Activated CD4-positive, alpha-beta T cell treated with anti-CD3 and anti-CD28 coated beads, Interleukin-2, amount 50 U/mL, for 1 hour (primary cell): ENCODE data around the gene INSM1.
"Not testable (repeated sequence)": the region's sequence is repeated elsewhere in the genome, so short reads cannot be mapped to it uniquely, and the experiment has no call there.

Source experiments
- DNase-seq: peaks from one replicate; pipeline ENCODE4 v3.0.0-alpha.2; 2020

Gene INSM1

GRCh38 chr20:20367575-20368417 is at the start of gene INSM1:
TSS of gene INSM1 (plus strand) at chr20:20368104. CDS start at chr20:20368268, 164 bp downstream.
- no peak for DNase-seq

DNA sequence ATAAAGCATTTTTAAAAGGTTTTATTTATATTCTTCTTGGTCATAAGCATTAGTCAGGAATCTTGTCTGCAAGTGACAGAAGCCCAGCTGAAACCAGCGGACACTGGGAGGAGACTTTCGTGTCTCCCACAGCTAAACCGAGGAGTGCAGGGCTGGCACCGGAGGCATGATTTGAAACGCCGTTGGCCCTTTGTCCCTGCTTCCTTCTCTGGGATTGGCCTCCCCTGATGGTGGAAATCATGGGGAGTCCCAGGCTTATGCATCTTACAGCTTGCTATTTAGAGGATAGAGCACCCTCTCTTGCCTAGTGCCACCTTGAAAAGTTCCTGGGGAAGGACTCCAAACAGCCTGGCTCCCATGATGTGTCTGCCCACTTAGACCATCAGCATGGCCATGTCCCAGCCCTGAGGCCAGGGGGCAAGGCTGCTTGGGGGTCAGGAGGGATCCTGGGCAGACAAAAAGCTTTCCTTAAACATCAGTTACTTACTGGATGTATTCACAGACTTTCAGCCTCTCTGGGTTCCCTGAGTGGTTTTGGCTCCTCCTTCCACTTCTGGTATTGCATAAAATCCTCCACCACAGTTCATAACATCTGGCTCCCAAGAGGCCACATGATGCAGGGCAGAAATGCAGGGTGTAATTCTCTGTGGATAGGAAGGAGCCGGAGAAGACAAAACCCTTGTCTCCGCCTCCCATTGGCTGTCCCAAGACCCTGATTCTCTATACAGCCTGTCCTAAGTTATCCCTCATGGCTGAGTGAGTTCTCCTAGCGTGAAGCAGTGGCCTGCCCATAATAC is 49.3 kb upstream of the INSM1 start:
- DNase-seq = no peak

- no peak for DNase-seq
These were observed 46.8 kb upstream of the INSM1 start for GRCh38 chr20:20321134-20321533.

- no peak for DNase-seq
These were observed 46.0 kb upstream of the INSM1 start for GRCh38 chr20:20321917-20322316.

DNA sequence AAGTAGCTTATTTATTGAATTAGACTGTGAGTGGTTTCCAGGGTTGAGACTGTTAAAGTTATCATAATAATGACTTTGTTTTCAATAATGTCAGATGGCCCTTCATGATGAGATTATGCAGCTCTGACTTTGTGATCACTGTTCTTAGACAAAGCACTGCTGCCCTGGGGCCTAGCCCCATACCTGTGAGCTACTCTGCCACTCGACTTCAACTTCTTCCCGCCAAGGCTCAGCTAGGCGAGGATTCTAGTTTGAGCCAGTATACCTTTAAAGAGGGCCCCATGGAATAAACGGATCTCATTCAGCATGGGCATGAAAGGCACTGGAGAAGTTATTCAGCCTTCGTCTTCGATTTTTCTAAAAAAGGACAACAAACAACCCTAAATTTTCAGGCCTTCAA is 45.0 kb upstream of the INSM1 start:
- no peak for DNase-seq

GRCh38 chr20:20327746-20328145 is 40.2 kb upstream of the INSM1 start:
- no peak for DNase-seq

DNA sequence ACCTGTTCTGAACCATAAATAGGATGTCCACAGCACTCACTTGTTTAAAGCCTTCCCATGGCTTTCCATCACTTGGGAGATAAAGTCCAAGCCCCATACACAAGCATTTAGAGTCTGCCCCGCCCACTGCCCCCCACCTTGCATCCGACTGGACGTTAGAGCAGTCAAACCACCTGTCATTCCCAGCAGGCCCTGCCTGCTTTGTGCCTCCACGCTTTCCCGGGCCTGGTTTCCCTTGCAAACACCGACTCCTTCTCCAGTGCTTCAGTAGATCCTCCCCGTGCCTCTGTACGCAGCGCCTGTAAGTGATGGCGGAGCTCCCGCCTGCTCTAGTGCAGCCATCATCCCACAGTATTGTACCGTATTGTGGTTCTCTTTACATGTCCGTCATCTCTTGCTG is 38.3 kb upstream of the INSM1 start:
- DNase-seq = no peak

- DNase-seq = no peak
These were observed 36.7 kb upstream of the INSM1 start for GRCh38 chr20:20331156-20331555.

DNA sequence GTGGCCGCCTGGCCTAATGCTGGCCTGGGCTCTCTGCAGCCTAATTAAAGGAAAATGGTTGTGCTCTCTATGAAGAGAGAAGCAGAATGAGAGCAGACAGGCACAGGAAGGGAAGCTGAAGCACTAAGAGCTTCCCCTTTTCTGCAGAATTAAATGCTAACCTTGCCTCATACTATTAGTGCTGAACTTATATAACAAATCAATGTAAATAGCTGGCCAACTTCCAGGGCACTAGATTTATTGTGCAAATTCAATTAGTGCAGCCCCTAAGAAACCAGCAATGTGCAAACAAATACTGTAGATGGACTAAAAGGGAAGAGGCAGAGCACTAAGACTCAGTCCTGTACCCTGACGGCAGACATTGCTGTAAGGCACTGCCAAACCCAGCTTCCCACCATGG is 36.1 kb upstream of the INSM1 start:
- no peak for DNase-seq

DNA sequence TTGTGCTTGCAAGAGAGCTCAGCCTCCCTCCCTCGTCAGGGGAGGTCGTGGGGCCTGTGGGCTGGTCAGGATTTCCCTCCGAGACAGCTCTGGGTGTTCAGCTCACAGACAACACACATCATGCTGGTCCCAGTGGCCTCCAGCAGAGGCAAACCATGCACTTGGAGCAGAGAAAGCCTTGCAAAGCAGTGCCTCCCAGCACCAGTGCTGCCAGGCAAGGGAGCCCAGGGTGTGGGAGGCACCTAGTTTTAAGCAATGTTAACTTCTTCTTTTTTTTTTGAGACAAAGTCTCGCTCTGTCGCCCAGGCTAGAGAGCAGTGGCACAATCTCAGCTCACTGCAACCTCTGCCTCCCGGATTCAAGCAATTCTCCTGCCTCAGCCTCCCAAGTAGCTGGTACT is 34.0 kb upstream of the INSM1 start:
- DNase-seq = no peak

- no peak for DNase-seq
These were observed 33.4 kb upstream of the INSM1 start for GRCh38 chr20:20334489-20334888.

DNA sequence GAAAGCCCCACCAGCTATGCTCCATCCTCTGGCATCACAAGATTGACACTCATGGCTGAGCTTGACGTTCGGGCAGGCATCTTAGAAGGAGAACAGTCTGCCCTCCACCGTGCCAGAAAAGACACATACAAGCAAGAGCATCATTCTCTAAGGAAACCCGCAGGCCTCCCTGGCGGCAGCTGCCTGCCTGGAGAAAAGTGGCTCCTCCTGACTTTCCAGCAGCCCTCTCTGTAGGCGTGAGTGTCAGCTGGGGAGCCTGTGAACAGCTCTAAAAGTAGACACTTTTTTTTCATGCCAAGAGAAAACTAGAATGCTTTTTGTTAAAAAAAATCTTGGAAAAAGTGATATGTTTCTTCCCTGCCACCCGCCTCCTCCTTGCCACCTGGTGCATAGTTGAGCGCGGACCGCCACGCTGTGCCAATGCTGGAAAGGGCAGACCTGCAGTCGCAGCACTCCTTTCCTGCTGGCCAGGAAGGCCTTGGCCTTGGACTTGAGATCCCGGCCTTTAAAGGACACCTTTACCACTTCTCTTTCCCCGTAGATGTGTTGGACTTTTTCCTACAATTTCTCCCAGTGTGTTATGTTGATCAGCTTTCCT is 29.7 kb upstream of the INSM1 start:
- no peak for DNase-seq

DNA sequence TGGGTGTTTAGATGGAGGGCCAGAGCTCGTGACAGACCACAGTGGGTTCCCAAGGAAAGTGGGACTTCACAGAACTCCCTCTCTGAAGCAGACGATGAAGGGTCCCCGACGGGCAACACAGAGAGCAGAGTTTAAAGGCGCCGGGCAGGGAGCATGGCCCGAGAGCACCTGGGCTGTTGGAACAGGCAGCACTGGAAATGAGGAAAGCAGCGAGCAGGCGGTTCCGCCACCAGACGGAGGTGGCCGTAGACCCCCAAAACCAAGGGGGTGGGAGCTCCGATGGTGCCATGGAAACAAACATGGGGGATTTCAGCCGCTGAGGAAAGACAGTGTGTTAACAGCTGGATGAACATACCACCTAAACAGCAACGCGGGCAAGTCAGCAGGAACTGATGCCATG is 27.5 kb upstream of the INSM1 start:
- no peak for DNase-seq

GRCh38 chr20:20341371-20341770 is 26.5 kb upstream of the INSM1 start:
- DNase-seq = no peak

DNA sequence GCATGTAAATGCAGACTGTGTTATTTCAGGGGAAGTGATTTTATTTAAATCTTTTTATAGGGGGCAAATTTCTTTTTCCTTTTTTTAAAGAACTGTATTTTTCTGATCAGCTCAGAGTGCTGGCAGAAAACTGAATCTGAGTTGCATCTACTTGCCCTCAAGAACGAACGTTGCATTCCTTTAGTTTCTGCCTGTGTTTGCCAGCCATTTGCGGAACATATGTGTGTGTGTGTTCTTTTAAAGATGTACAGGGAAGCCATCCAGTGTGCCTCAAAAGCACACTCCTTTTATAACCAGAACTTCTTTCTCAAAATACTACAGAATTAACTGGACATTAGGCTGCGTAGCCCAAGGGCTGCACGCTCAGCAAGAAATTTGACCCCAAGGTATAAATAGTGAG is 25.8 kb upstream of the INSM1 start:
- no peak for DNase-seq

DNA sequence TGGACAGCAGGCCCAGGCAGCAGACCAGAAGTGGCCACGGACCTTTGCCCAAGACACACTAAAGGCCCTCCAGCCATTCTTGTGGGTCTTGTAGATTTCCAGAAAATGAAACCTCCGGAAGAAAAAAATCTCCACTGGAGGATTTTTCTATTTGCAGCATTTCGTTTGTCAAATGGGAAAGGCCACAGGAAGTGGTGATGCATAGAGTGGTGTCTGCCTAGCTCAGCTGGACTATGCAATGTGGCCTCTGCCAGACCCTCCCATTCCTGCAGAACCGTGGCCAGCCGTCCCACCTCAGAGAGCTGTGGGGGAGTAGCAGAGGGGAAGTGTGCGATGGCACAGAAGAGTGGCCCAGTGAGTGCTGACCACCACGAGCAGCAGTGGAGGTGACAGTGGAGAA is 24.0 kb upstream of the INSM1 start:
- no peak for DNase-seq

- DNase-seq = no peak
These were observed 23.4 kb upstream of the INSM1 start for GRCh38 chr20:20344476-20344875.

DNA sequence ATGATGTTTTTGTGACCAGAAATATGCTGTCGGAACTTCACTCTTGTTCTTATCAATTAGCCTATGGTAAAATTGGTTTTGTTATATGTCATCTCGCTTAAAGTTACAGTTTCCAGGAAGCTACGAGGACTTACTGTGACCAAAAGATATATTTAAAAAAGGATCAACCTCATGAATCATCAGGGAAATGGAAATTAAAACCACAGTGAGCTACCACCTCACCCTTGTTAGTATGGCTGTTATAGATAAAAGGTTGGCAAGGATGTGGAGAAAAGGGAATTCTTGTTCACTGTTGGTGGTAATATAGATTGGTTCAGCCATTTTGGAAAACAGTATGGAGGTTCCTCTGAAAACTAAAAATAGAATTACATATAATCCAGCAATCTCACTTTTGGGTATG is 14.3 kb upstream of the INSM1 start:
- no peak for DNase-seq

- not testable (repeated sequence) for DNase-seq
These were observed 12.4 kb upstream of the INSM1 start for GRCh38 chr20:20355503-20355902.

DNA sequence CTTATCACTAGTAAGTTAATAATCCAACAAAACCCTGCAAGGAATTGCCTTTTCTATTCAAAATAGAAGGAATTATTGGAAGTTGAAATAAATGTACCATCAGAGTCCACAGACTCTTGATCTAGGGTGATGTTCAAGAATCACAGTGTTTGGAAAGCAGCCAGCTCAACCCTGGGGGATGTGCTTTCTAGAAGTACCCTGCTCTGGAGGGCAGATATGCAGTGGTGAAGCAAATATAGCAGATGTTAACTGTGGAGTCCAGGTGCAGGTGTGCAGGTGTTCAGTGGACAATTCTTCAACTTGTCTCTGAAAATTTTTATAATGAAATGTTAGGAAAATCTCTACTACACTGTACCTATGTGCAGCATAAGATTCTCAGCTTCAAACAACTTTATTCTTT is 9.1 kb upstream of the INSM1 start:
- DNase-seq = no peak

DNA sequence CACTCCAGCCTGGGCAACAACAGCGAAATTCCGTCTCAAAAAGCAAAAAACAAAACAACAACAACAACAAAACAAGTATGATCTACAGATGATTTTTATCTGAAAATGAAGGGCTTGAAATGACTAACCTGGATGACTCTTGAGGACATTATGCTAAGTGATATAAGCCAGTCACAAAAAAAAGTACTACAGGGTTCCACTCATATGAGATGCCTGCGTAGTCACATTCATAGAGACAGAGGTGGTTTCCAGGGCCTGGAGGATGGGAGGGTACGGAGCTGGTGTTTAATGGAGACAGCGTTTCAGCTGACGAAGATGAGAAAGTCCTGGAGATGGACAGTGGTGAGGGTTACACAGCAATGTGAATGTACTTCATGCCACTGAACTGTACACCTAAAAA is 8.3 kb upstream of the INSM1 start:
- DNase-seq = no peak

DNA sequence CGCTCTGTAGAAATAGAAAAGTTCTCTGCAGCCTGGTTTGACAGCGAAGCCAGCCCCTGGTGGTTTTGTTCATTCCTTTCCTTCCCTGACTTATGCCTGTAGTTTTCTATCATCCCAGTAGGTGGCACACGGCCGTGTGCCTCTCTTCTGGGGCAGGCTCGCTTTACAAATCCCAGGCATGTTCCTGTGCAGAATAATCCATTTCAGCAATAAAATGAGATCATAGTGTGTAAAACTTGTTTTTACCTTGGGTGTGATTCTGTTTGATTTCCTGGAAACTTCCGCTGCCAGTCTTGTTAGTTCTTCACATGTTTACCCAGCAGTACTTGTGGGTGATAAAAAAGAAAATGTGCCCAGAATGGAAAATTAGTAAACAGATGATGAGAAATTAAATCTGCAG is 7.4 kb upstream of the INSM1 start:
- DNase-seq = peak; percentile 3

- no peak for DNase-seq
These were observed 5.0 kb upstream of the INSM1 start for GRCh38 chr20:20362774-20363433.
